CD4-positive, alpha-beta T cell treated with Interferon alpha-2 for 1 hour (primary cell): ENCODE data around the gene SARS2.

ENCODE experiments used
- DNase-seq, 2 donors: peaks; one replicate each; pipeline ENCODE4 v3.0.0-alpha.2; 2020 to 2022

The SARS2 gene

GRCh38 chr19:38915329-38916321 lies 14.9 kb downstream of the SARS2 start:
- DNase-seq, result no peak

- DNase-seq, result no peak
Measured at GRCh38 chr19:38913958-38914357, 16.6 kb downstream of the SARS2 start.

- no peak for DNase-seq
Measured at GRCh38 chr19:38912600-38913514, 17.7 kb downstream of the SARS2 start.

GRCh38 chr19:38911388-38912001 lies 19.1 kb downstream of the SARS2 start:
- DNase-seq, result no peak

- DNase-seq, result no peak
Measured at GRCh38 chr19:38910488-38910887, 20.1 kb downstream of the SARS2 start.

GRCh38 chr19:38908911-38909310 lies 21.7 kb downstream of the SARS2 start:
- no peak for DNase-seq

GRCh38 chr19:38907670-38908069 lies 22.9 kb downstream of the SARS2 start:
- DNase-seq, result no peak

- no peak for DNase-seq
Measured at GRCh38 chr19:38907227-38907626, 23.3 kb downstream of the SARS2 start.

GRCh38 chr19:38905620-38906019 lies 24.9 kb downstream of the SARS2 start:
- no peak for DNase-seq

GRCh38 chr19:38904581-38905539 lies 25.7 kb downstream of the SARS2 start:
- no peak for DNase-seq

GRCh38 chr19:38901683-38902082 lies 28.9 kb downstream of the SARS2 start:
- no peak for DNase-seq

- no peak for DNase-seq
Measured at GRCh38 chr19:38900743-38901190, 29.8 kb downstream of the SARS2 start.

- DNase-seq, result no peak
Measured at GRCh38 chr19:38900202-38900629, 30.3 kb downstream of the SARS2 start.

GRCh38 chr19:38899447-38900201 lies 30.9 kb downstream of the SARS2 start, which contains the start of the genes NFKBIB and SIRT2:
Gene NFKBIB (plus strand): TSS chr19:38899969. CDS start chr19:38900033, 64 bp downstream.
Gene SIRT2 (minus strand): TSS chr19:38899618. CDS start chr19:38899521, 97 bp downstream.
- peak; percentile 100 for DNase-seq

GRCh38 chr19:38898788-38899446 lies 31.6 kb downstream of the SARS2 start:
- DNase-seq, result no peak

- no peak for DNase-seq
Measured at GRCh38 chr19:38894968-38895367, 35.6 kb downstream of the SARS2 start.

- no peak for DNase-seq
Measured at GRCh38 chr19:38893341-38893771, 37.2 kb downstream of the SARS2 start.

- DNase-seq, result no peak
Measured at GRCh38 chr19:38892841-38893240, 37.7 kb downstream of the SARS2 start.

GRCh38 chr19:38891771-38892170 lies 38.8 kb downstream of the SARS2 start:
- DNase-seq, result no peak

GRCh38 chr19:38890686-38891085 lies 39.9 kb downstream of the SARS2 start:
- DNase-seq, result no peak
